Measurements from ENCODE around the gene TMEM94. TPM values are rescaled to one million over a fixed set of nuclear protein-coding genes. Genes with fewer than 3 reads are reported as not detected.

The TMEM94 gene
- total RNA-seq, 4 donors from 2014 or later: 19.3 to 56.5 (median 28.3) TPM

GRCh38 chr17:75488693-75489510 lies 32.5 kb downstream of the TMEM94 start:
- 92 to 93% methylated on average over 13 to 14 of the region's 24 CpGs for WGBS, 2 donors
- DNase-seq: no peak
- TF ChIP-seq POLR2A (IDR thresholded peaks at IDR 0.05) (no peak), CTCF (IDR thresholded peaks at IDR 0.05) (no peak)
- Histone ChIP-seq H3K36me3 (peaks cover 9 to 73% (median 23%) of the 10 kb centered on the region in 3 donors), H3K4me1 (peaks cover 4 to 37% (median 5%) of the 10 kb centered on the region in 3 donors), H3K27ac (no peak overlapping the region), H3K9me3 (no peaks in the 10 kb centered on the region), H3K4me3 (no peak overlapping the region), H3K27me3 (no peaks in the 10 kb centered on the region)
- intact Hi-C loops (cut with DNase I): no loop called here

DNA sequence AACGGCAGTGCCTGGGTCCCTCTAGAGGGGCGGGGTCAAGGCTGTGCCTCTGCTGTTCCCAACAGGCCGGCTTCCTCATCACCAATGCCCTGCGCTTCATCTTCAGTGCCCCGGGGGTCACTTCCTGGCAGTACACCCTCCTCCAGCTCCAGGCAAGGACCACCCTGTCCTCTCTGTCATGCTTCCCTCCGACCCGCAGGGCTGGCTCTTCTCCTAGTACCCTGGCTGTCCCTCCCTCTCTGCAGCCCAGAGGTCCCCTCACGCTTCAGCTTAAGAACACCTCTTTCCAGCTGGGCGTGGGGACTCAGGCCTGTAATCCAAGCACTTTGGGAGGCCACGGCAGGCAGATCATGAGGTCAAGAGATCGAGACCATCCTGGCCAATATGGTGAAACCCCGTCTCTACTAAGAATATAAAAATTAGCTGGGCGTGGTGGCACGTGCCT lies 33.1 kb downstream of the TMEM94 start:
- Histone ChIP-seq H3K27me3 (no peaks in the 10 kb centered on the region), H3K9me3 (no peaks in the 10 kb centered on the region), H3K4me1 (peaks cover 4 to 37% (median 5%) of the 10 kb centered on the region in 3 donors), H3K4me3 (no peak overlapping the region), H3K36me3 (peaks cover 15 to 79% (median 24%) of the 10 kb centered on the region in 3 donors), H3K27ac (no peak overlapping the region)
- DNase-seq: no peak
- TF ChIP-seq CTCF (IDR thresholded peaks at IDR 0.05) (no peak), POLR2A (IDR thresholded peaks at IDR 0.05) (no peak)
- intact Hi-C loops (cut with DNase I): no loop called here
- 80 to 84% methylated on average over 5 to 8 of the region's 14 CpGs for WGBS, 2 donors

DNA sequence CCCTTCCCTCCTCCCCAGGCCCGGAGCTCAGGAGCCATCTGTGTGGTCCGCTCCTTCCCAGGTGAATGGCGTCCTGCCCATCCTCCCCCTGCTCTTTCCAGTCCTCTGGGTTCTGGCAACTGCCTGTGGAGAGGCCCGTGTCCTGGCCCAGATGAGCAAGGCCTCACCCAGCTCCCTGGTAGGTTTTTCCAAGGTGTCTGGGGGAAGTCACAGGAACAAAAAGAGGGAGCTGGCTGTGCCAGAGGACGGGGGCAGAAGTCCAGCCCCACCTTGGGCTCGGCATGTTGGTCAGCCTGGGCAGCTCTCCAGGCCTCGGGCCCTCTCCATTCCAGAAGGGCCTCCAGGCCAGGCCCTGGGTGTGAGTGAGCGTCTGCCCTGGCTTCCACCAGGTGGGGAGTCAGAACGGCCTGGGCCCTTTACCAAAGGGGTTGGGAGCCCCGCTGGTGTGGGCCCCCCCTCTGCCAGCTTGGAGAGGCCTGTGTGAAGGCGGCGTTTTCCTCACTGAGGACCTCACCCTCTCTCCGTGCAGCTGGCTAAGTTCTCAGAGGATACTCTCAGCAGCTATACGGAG lies 33.8 kb downstream of the TMEM94 start:
- TF ChIP-seq CTCF (IDR thresholded peaks at IDR 0.05) (no peak), POLR2A (IDR thresholded peaks at IDR 0.05) (no peak)

GRCh38 chr17:75490953-75491649 lies 34.7 kb downstream of the TMEM94 start:
- H3K36me3 ChIP-seq: peaks cover 15 to 89% (median 40%) of the 10 kb centered on the region in 3 donors
- H3K27me3 ChIP-seq: no peaks in the 10 kb centered on the region
- intact Hi-C loops (cut with DNase I): loop anchor here (10.0 kb wide), 1 partner anchor 56 kb away; no protein-coding TSS in a partner anchor
- WGBS, 2 donors: 33 to 66% methylated on average over 1 to 7 of the region's 19 CpGs
- H3K27ac ChIP-seq: no peak overlapping the region
- TF ChIP-seq POLR2A (IDR thresholded peaks at IDR 0.05): no peak
- TF ChIP-seq CTCF (IDR thresholded peaks at IDR 0.05): no peak
- no peak for DNase-seq
- H3K9me3 ChIP-seq: no peaks in the 10 kb centered on the region
- H3K4me1 ChIP-seq: peaks cover 4 to 37% (median 5%) of the 10 kb centered on the region in 3 donors
- no peak overlapping the region for H3K4me3 ChIP-seq

More for the DNA sequence above, 33.8 kb downstream of the TMEM94 start:
- H3K4me1 ChIP-seq: peaks cover 4 to 37% (median 5%) of the 10 kb centered on the region in 3 donors
- H3K27me3 ChIP-seq: no peaks in the 10 kb centered on the region
- WGBS, 2 donors: 67 to 89% methylated on average over 4 of the region's 14 CpGs
- no peak overlapping the region for H3K4me3 ChIP-seq
- DNase-seq: no peak
- intact Hi-C loops (cut with DNase I): loop anchor here (10.0 kb wide), 1 partner anchor 55 kb away; no protein-coding TSS in a partner anchor
- peaks cover 15 to 86% (median 32%) of the 10 kb centered on the region in 3 donors for H3K36me3 ChIP-seq
- H3K27ac ChIP-seq: peak overlapping the region in 1 of 4 donors; percentile 19
- no peaks in the 10 kb centered on the region for H3K9me3 ChIP-seq
